Panc1 (cell line): ENCODE data around the gene EHBP1. TPM values are rescaled to one million over a fixed set of nuclear protein-coding genes. Genes with fewer than 3 reads are reported as not detected.

Source experiments
- ATAC-seq: fragments of 200-7000 bp; cut with Tn5 transposase; 2 replicates; pipeline ENCODE4 v1.9.1; 2020; ENCODE audit warnings: mild to moderate bottlenecking, moderate library complexity
- BruUV-seq: library from RNA; stranded (reverse); fragments of 400-500 nt; replicated peaks from 2 replicates; lab custom pipeline; 2021; lab: Mats Ljungman, UMichigan
- CTCF ChIA-PET: fragments of 300-600 bp; sonication (Branson Sonifier 250); formaldehyde crosslinking; loops from one replicate; lab custom pipeline; 2022; ENCODE audit warnings: antibody characterized with exemption; lab: Charles Lee
- POLR2A ChIA-PET: fragments of 300-600 bp; sonication (Branson Sonifier 250); formaldehyde crosslinking; loops from one replicate; lab custom pipeline; 2022; ENCODE audit warnings: antibody characterized with exemption; lab: Charles Lee
- DNase-seq: peaks from one replicate; pipeline ENCODE4 v3.0.0-alpha.2; 2010; ENCODE audit warnings: low read depth, low spot score
- H3K27ac ChIP-seq: 2 replicates; pipeline ENCODE4 v1.5.1; 2011; ENCODE audit warnings: mild to moderate bottlenecking, low read length, inconsistent platforms
- H3K27me3 ChIP-seq: fragments of 200-500 bp; sonication (Bioruptor generic); 2 replicates; pipeline ENCODE4 v1.6.0; 2014; ENCODE audit warnings: low read length, inconsistent platforms; ENCODE audit not compliant: control insufficient read depth, insufficient read depth
- H3K36me3 ChIP-seq: fragments of 200-500 bp; sonication (Bioruptor generic); 2 replicates; pipeline ENCODE4 v1.5.1; 2014; ENCODE audit warnings: inconsistent platforms, mild to moderate bottlenecking, low read length, moderate library complexity; ENCODE audit not compliant: control insufficient read depth, insufficient read depth
- H3K4me1 ChIP-seq: 2 replicates; pipeline ENCODE4 v1.5.1; 2011; ENCODE audit warnings: inconsistent platforms, mild to moderate bottlenecking, low read length, moderate library complexity; ENCODE audit not compliant: control insufficient read depth, insufficient read depth
- H3K4me3 ChIP-seq, 2 experiments: 2 replicates each; pipeline ENCODE4 v1.5.1; 2011 to 2012; ENCODE audit warnings: low read depth in 2 of 2, low read length in 2 of 2, mild to moderate bottlenecking in 2 of 2, inconsistent platforms in 1 of 2, moderate library complexity in 1 of 2
- H3K9me3 ChIP-seq: fragments of 200-500 bp; sonication (Bioruptor generic); 2 replicates; pipeline ENCODE4 v1.5.1; 2014; ENCODE audit warnings: low read depth, mild to moderate bottlenecking, inconsistent platforms, low read length, moderate library complexity; ENCODE audit not compliant: control insufficient read depth, insufficient read depth
- CTCF ChIP-seq: fragments of 450-650 bp; IDR thresholded peaks from 2 replicates; pipeline ENCODE4 v1.5.1; 2017; ENCODE audit warnings: mild to moderate bottlenecking
- POLR2AphosphoS5 ChIP-seq: IDR thresholded peaks from 2 replicates; pipeline ENCODE4 v1.6.1; 2012; ENCODE audit warnings: mild to moderate bottlenecking, low read depth, low read length, moderate library complexity
- REST ChIP-seq, 2 experiments: IDR thresholded peaks; 2 replicates each; pipeline ENCODE4 v1.6.1; 2011 to 2012; ENCODE audit warnings: low read depth in 2 of 2, control low read depth in 1 of 2, low read length in 1 of 2, mild to moderate bottlenecking in 1 of 2, moderate library complexity in 1 of 2; ENCODE audit not compliant: insufficient read depth in 1 of 2
- SIN3A ChIP-seq: IDR thresholded peaks from 2 replicates; pipeline ENCODE4 v1.6.1; 2012; ENCODE audit warnings: low read depth, mild to moderate bottlenecking, low read length, moderate library complexity, borderline replicate concordance; ENCODE audit not compliant: insufficient read depth
- TCF7L2 ChIP-seq: IDR thresholded peaks from 2 replicates; pipeline ENCODE4 v1.6.1; 2011; ENCODE audit warnings: mild to moderate bottlenecking, low read depth, low read length, inconsistent platforms
- in situ Hi-C: cut with HindIII; loops from 2 replicates; pipeline ENCODE4 v1.10.0; 2016; ENCODE audit warnings: low sequenced_read_pairs, low pct_unique_long_range_greater_than_20kb
- intact Hi-C: fragments of 100-400 bp; cut with micrococcal nuclease; formaldehyde crosslinking; loops from one replicate; pipeline ENCODE4 v1.10.0; 2022; ENCODE audit not compliant: unreplicated experiment
- total RNA-seq: library from RNA; stranded (reverse); gene quantifications from one replicate; pipeline ENCODE4 v1.2.1, GENCODE V29; 2021; ENCODE audit not compliant: unreplicated experiment

EHBP1 gene
- total RNA-seq, 1 experiment from 2014 or later: 46.1 TPM

DNA sequence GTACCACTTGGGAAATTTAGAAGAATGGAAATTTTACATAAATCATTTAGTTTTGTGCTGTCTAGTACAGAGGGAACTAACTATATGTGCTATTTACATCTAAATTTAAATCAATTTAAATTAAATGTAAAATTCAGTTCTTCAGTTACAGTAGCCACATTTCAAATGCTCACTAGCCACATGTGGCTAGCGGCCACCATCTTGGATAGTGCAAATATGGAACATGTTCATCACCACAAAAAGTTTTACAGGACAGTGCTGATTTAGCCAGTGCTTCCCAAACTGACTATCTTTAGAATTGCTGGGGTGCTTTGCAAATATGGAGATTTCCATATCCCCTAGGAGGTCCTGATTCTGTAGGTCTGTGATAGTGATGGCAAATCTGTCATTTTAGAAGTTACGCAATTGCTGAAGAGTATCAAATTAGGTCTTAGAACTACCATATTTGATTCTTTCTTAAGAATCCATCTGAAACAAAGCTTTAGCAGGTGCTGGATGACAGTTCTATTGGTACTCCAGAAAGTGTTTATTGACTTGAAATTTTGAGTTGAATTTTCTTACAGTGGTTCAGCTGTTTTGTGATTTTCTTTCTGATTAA is 12.8 kb downstream of the EHBP1 start:
- Histone ChIP-seq H3K27me3 (no peaks in the 10 kb centered on the region), H3K9me3 (no peaks in the 10 kb centered on the region; the same call in 1 of the 2 replicates), H3K4me3 (no peak overlapping the region), H3K4me1 (no peaks in the 10 kb centered on the region), H3K36me3 (0 out of 2 replicates have a peak, but pooled peaks cover 3% of the 10 kb centered on the region), H3K27ac (no peak overlapping the region)
- intact Hi-C loops (no loop called here), in situ Hi-C loops (no loop called here)
- ChIA-PET CTCF (no interaction called here), POLR2A (no interaction called here)
- ATAC-seq (no peak), DNase-seq (no peak)
- no TSS peak for BruUV-seq
- no peak for TF ChIP-seq TCF7L2
- no peak for TF ChIP-seq POLR2AphosphoS5
- no peak for TF ChIP-seq SIN3A
- TF ChIP-seq CTCF: no peak
- TF ChIP-seq REST (IDR thresholded peaks at IDR 0.05; ENCODE audit: insufficient read depth in 1 of 2, low read depth in 2 of 2, low read length in 1 of 2): no peak

DNA sequence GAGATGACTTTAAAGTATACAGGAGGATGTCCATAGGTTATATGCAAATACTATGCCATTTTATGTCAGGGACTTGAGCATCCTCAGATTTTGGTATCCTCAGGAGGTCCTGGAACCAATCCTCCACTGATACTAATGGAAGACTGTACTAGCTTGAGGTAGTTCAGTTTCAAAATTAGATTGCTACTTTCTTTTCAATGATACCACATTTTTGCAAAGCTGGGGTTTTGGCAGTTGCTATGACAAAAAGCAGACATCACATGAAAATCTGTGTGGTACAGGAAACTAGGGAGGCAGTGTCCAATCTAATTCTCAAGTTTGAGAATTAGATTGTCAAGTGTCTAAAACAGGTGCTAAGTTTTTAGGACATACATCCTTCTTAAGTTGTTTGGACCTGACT is 14.2 kb downstream of the EHBP1 start:
- H3K4me1 ChIP-seq: no peaks in the 10 kb centered on the region
- H3K36me3 ChIP-seq: 0 out of 2 replicates have a peak, but pooled peaks cover 3% of the 10 kb centered on the region
- in situ Hi-C loops: no loop called here
- no peak overlapping the region for H3K4me3 ChIP-seq
- intact Hi-C loops: no loop called here
- CTCF ChIA-PET: no interaction called here
- no peak overlapping the region for H3K27ac ChIP-seq
- DNase-seq (no peak), ATAC-seq (no peak)
- no TSS peak for BruUV-seq
- TF ChIP-seq TCF7L2 (no peak), SIN3A (no peak), POLR2AphosphoS5 (no peak), REST (IDR thresholded peaks at IDR 0.05; ENCODE audit: insufficient read depth in 1 of 2, low read depth in 2 of 2, low read length in 1 of 2) (no peak), CTCF (no peak)
- no peaks in the 10 kb centered on the region; the same call in 1 of the 2 replicates for H3K9me3 ChIP-seq
- H3K27me3 ChIP-seq: no peaks in the 10 kb centered on the region
- POLR2A ChIA-PET: no interaction called here
